OCI-LY1 (cell line): ENCODE results near the gene GGT1.

ENCODE experiments used
- CTCF ChIP-seq: fragments of 200-600 bp; sonication (generic), shearing (Covaris generic); IDR thresholded peaks from 2 replicates; pipeline ENCODE4 v1.5.1; 2017; ENCODE audit warnings: mild to moderate bottlenecking, antibody characterized with exemption, low read length, moderate library complexity, mixed read lengths
- EZH2 ChIP-seq: fragments of 200-600 bp; sonication (generic), shearing (Covaris generic); IDR thresholded peaks from 2 replicates; pipeline ENCODE4 v1.8.0; 2017; ENCODE audit warnings: borderline replicate concordance, mixed run types, mild to moderate bottlenecking, antibody characterized with exemption, low read length, moderate library complexity, mixed read lengths

GRCh38 chr22:24555165-24556039, 47.6 kb upstream of the GGT1 start, which contains the start of gene SNRPD3:
- TF ChIP-seq CTCF = no peak
- TF ChIP-seq EZH2 = no peak
